Hematopoietic multipotent progenitor cell (in vitro differentiated cells): ENCODE data around the gene OBSL1. TPM values are rescaled to one million over a fixed set of nuclear protein-coding genes. Genes with fewer than 3 reads are reported as not detected.

Experiments used
- DNase-seq, 3 donors: peaks; one replicate each; pipeline ENCODE4 v3.0.0-alpha.2; 2011 to 2015; ENCODE audit warnings: low read depth in 2 of 3, low spot score in 2 of 3
- total RNA-seq: library from RNA; depleted of rRNA; stranded (reverse); fragments of >200 nt; gene quantifications from one replicate; pipeline ENCODE4 v1.2.3, GENCODE V29; 2012

Gene OBSL1
- total RNA-seq = 114 TPM

DNA sequence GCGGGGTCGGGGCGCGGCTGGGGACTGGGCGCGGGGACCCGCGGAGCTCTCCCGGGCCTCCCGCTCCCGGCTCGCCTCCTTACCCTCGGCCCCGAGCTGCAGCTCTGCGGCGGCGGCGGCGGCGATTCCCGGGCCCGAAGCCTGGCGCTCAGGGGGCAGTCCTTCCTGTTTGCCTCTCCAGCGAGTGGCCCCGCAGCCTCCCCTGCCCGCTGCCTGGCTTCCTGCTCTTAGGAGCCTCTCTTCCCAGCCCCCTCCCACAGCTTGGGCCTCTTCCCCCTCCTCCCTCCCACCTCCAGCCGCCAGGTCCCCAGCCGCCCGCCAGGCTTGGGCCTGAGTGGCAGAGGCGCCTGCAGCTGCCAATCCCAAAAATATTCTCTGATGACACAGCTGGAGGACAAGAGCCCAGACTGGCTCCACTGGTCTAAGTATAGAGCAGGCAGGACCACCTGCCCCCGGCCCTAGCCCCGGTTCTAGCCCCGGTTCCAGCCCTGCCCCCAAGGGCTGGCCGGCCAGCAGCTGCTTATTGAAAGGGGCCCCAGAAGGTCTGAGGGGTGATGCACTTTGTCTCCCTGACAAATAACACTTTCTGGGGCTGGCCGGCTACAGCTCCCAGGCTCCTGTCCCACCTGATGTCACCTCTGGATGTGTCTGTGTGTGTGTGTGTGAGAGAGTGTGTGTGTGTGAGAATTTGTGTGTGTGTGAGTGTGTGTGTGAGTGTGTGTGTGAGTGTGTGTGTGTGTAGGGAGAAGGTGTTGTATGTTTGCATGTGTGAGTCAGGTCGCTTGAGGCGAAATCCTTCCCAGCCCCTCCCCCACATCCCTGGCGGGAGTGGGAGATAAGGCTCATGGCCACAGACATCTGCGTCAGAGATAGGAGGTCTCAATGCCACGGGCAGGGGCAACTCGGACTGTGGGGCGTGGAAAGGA lies at the start of gene OBSL1:
Gene OBSL1 (minus strand): TSS at position 229 of the 926 bp plus-strand sequence. CDS start 307 bp downstream, outside the sequence.
- DNase-seq = peak in 1 of 3 donors; percentile 35

DNA sequence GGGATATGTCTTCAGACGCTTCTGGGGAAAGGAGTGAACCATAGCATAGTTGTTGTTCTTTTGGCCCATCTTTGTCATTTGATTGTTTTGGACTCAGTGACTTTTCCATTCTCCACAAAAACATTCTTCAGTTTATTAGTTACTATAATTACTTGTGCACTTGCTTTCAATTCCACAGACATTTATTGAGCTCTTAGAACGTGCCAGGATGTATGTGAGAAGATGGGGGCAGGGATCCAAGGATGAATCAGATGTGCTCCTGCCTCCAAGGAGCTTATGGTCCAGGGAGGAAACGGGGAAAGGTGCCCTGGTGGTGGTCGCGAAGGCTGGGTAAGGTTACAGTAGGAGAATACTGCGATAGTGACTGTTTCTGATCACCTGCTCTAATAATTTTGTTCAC lies 49.2 kb upstream of the OBSL1 start:
- DNase-seq = no peak

DNA sequence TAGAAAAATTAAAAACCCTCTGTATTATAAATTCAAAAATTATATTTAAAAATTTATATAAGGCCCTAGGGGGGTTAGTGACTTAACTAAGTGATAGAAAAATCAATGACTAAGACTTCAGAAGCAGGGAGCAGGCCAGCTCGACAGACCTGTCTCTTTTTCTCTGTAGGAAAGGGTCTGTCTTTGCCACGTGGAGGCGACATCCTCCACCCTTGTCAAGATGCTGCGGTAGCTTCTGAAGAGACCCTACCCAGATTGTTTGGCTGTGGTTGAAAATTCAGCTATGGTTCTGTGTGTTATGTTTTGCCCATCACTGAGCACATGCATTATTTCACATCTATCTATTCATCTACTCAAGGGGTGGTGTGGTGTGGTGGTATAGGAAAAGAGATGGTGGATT lies 47.9 kb upstream of the OBSL1 start:
- no peak for DNase-seq

DNA sequence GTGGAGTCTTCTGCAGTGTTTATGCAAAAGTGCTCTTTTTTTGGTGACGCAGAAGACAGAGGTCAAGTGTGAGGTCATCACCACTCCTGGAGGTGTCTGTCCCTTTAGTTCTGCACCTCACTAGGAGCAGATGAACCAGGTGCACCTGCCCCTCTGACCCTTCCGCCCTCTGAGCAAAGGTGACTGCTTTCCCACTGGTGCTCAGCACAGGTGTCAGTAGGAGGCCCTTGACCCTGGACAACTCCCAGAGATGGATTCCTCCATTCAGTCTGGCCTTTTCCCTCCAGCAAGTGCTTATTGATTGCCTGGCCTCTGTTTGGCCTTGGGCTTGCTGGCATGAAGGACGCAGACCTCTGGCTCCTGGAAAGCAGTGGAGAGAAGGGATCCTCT lies 47.4 kb upstream of the OBSL1 start:
- DNase-seq = no peak

DNA sequence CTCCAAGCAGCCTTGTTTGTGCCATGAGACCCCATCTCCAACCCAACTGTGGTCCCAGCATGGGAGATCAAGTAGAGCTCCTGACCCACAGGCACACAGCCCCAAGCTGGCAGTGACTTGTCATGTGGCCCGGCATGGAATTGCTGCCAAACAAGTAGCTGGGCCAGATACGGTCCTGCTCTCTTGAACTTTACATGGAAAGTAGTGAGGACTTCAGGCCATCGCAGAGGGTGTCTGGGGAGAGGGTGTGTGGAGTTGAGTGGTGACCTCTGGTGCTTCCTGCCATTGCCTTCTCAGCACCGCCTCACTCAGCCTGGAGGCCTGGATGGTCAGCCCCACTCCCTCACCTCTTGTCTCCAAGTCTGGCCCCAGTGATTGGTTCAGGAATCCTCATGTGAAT lies 45.2 kb upstream of the OBSL1 start:
- no peak for DNase-seq

DNA sequence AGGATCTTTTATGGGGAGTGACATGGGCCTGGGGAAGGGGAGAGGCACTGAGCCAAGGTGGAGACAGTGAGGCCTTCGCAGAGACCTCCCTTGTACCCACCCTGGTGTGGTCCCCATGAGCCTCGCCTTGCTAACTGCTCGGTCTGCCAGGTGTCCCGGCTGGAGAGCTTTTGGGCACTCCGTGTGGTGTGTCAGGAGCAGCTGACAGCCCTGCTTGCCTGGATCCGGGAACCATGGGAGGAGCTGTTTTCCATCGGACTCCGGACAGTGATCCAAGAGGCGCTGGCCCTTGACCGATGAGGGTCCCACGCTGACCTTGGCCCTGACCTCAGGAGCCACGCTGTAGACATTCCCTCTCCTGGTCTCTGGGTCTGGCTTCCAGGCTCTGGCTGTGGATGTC lies 44.6 kb upstream of the OBSL1 start:
- no peak for DNase-seq

DNA sequence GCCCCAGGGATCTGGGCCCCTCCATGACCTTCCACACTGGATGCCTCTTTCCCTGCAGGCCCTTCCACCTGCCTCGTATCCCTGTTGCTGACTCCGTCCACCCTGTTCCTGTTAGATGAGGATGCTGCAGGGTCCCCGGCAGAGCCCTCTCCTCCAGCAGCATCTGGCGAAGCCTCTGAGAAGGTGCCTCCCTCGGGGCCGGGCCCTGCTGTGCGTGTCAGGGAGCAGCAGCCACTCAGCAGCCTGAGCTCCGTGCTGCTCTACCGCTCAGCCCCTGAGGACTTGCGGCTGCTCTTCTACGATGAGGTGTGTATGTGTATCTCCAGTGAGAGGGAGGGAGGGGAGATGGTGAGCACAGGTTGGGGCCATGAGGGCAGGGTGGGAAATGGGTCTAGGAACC lies 43.7 kb upstream of the OBSL1 start:
- DNase-seq = no peak

DNA sequence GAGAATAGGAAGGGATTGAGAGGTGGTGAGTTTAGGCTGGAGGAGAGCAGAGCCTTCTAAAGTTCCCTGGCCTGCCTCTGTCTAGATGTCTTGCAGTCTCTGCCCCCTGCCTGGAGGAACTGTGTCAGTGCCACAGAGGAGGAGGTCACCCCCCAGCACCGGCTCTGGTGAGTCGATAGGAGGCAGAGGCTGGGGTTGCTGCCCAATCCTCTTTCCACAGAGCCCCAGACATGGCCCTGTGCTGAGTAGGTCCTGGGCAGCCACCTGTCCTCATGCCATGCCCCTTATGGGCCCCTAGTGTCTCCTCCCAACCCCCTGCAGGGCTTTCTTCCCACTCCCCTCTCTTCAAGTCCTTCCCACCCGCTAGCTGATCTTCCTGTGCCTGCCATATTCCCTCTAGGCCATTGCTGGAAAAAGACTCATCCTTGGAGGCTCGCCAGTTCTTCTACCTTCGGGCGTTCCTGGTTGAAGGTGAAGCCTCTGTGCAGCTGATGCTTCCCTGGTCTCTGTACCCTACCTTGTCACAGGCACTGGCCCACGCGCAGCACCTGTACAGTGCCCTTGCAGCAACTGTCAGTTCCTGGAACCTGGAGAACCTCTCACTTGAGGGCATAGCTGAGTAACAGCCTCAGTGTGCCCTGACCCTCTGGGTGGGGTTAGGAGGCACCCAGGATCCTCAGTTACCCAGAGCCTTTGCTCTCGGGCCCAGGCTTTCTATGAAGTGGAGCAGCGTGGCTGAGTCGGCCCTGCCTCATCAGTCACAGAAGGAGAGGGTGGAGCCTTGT lies 42.9 kb upstream of the OBSL1 start:
- DNase-seq = no peak

DNA sequence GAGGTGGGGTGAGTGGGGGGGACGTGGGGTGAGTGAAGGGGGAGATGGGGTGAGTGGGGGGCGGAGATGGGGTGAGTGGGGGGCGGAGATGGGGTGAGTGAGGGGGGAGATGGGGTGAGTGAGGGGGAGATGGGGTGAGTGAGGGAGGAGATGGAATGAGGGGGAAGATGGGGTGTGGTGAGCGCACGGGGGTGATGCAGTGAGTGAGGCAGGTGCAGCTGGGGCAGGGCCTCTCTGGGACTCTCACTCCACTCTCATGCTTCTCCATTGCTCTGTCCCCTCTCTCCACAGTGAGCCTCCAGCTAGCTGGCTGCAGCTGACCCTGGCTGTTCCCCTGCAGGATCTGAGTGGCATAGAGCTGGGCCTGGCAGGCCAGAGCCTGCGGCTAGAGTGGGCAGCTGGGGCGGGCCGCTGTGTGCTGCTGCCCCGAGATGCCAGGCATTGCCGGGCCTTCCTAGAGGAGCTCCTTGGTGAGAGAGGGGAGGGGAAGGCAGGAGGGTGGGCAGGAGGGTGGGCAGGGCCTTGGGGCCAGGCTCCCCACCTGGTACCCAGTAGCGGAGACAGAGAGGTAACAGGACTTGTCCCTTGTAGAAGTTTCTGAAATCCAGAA lies 42.2 kb upstream of the OBSL1 start:
- no peak for DNase-seq

DNA sequence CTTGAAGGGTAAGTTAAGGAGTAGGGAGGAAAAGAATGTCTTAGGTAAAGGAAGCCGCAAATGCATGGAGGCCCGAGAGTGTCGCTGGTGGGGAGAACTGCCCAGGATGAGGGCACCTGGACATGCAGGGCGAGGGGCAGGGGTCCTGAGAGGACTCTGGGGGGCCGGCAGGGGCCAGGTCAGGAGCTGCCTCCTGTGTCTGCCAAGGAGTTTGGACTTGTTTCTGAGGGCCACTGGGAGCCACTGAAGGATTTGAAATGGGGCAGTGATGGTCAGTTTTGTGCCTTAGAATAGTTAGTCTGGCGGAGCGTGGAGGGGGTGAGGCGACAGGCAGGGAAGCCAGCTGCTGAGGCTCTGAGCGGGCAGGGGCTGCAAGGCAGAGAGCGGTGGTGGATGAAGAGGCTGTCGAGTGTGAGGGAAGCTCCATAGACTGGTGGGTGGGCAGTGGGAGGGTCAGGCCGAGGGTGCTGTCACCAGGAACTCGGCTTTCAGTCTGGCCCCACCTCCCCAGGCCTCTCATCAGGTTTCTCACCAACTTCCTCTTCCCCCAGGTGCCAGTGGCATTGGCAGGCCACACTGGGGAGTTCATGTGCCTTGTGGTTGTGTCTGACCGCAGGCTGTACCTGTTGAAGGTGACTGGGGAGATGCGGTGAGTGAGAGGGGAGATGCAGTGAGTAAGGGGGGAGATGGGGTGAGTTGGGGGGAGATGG lies 41.4 kb upstream of the OBSL1 start:
- DNase-seq = peak in 2 of 3 donors; percentile 65 to 82

DNA sequence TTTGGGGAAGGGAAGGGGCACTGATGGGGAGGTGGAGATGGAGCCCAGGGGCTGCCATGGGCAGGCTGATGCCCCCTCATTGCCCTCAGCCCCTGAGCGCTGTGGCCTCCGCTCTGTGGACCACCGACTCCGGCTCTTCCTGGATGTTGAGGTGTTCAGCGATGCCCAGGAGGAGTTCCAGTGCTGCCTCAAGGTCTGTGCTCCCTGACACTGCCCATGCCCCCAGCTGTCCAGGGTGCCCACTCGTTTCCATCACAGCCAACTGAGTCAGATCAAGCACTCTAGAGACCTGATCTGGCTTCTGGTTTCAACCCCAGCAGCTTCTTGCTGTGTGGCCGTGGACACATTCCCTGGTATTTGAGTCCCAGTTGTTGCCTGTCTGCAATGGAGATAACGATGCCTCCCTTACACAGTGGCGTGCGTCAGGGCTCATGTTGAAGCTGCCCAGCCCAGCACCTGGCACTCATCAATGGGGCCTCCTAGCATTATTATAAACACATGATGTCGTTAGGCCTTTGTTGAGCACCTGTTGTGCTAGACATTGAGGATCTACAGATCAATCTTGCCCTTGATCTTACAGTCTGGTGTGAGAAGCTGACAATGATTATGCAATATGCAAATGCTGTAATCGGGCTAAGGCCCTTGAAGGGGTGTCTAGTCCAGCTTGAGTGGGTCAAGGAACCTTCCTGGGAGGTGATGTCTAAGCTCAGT lies 40.7 kb upstream of the OBSL1 start:
- DNase-seq = no peak

DNA sequence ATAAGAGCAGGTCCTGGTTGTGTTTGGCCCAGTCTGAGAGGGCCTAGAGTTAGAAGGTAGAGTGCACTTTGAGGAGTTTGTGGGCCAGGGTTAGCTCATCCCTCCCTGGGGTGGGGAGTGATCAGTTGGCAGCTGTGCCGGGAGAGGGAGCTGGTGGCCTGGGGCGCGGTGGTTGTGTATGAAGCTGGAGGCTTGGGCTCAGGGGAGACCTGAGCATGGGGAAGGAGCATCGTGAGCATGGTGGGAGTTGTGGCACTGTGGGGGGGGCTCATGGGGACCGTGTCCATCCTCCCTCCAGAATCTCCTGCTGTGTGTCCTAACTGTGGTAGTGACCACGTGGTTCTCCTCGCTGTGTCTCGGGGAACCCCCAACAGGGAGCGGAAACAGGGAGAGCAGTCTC lies 40.0 kb upstream of the OBSL1 start:
- DNase-seq = no peak

DNA sequence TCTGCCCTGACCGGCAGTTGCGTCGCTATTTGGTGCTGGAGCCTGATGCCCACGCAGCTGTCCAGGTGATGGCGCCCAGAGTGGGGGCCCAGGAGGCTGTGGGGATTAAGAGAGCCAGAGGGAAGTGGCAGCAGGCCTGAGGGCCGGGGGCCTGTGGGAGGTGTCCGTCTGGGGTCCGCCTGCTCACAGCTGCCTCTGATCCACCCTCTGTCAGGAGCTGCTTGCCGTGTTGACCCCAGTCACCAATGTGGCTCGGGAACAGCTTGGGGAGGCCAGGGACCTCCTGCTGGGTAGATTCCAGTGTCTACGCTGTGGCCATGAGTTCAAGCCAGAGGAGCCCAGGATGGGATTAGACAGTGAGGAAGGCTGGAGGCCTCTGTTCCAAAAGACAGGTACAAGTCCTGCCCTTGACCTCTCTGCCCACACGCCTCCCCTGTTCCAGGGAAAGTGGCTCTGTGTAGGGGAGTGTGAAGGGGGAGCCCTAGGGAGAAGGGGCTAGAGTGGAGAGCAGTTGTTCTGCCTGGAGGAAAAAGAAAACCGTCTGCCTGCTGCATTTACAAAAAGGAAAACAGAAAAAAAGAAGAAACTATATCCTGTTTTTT lies 37.9 kb upstream of the OBSL1 start:
- DNase-seq = no peak

DNA sequence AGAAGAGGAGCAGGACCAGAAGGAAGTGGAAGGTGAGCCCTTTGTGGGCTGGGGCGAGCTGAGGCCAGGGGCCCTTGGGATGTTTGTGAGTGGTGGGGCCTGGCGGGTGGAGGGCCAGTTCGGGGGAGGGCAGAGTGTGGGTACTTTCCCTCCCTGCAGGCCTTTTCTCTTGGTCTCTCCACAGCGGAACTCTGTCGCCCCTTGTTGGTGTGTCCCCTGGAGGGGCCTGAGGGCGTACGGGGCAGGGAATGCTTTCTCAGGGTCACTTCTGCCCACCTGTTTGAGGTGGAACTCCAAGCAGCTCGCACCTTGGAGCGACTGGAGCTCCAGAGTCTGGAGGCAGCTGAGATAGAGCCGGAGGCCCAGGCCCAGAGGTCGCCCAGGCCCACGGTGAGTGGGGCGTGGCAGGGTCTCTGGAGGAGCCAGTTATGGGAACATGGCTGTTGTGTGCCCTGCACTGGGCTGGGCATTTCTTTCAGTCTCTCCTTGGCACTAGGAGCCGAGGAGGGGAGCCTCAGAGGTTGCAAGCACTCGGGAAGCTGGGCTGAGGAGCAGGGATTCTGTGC lies 37.1 kb upstream of the OBSL1 start:
- no peak for DNase-seq

DNA sequence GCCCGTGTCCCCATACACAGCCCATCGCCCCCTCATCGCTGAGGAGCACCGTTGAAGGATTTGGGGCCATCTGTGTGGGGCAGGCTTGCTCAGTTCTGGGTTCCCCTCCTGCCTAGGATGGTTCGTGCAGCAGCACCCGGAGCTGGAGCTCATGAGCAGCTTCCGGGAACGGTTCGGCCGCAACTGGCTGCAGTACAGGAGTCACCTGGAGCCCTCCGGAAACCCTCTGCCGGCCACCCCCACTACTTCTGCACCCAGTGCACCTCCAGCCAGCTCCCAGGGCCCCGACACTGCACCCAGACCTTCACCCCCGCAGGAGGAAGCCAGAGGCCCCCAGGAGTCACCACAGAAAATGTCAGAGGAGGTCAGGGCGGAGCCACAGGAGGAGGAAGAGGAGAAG lies 36.6 kb upstream of the OBSL1 start:
- no peak for DNase-seq

DNA sequence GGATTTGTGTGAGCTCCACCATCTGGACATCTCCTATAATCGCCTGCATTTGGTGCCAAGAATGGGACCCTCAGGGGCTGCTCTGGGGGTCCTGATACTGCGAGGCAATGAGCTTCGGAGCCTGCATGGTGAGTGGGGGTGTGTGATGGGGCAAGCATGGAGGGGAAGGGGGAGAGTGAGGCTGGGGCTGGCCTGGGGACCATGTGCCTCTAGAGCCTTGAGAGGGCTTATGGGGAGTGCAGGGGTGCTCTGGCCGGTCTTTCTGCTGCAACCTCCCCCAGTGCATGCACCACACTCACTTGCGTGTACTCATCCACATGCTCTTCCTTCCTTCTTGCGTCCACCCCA lies 34.2 kb upstream of the OBSL1 start:
- no peak for DNase-seq

DNA sequence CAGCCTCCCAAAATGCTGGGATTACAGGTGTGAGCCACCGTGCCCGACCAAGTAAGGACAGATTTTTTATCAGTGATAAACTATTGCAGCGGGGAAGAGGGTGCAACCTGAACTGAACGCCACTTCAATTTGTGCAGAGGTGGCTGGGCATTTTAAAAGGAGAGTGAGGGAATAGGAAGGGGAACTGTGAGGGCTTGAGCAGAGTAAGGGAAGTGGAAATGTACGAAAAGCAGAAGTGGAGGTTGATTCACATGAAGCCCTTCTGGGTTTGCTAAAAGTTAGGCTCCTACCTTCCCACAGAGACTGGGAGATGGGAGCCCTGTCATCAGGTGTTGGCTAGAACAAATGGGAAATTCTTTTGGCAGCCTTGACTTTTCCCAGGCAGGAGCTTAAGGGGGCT lies 32.4 kb upstream of the OBSL1 start:
- peak in 2 of 3 donors; percentile 39 to 52 for DNase-seq

DNA sequence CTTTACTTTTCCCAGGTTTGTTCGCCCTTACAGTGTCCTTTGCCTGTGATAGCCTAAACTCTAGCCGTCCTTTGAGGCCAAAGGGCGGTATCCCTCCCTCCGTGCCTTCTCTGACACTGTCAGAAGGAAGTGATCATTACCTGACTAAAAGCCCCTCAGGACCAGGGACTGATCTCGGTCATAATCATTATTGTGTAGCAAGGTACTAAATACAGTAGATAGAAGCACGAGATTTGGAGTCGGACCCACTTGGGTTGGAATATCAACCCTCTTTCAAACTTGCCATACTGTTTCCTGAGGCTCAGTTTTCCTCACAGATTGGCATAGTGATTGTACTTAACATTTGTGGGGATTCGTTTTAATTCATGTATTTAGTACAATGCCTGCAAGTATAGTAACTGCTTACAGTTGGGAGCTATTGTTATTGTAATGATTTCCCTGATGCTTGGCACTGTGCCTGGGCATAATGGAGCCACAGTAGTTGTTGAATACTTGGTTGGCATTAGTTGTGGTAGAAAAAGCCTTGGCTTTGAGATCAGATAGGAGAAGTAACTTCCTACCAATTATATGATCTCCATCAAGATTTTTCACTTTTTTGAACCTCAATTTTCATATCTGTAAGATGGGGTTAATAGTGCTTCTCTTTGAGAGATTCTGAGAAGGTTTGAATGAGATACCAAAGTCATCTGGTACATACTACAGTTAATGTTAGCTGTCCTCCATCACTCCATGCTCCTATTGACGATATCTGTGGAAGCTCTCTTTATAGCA lies 27.2 kb upstream of the OBSL1 start:
- no peak for DNase-seq
